Measurements from ENCODE around the gene FREM1. TPM values are rescaled to one million over a fixed set of nuclear protein-coding genes. Genes with fewer than 3 reads are reported as not detected.

The FREM1 gene
- total RNA-seq, 1 donor from 2014 or later, result 57.5 TPM

- Mint-ChIP-seq H3K9me3 (no peaks in the 10 kb centered on the region), H3K27me3 (ENCODE audit: low read depth) (no peaks in the 10 kb centered on the region), H3K4me1 (peaks cover 43% of the 10 kb centered on the region), H3K27ac (ENCODE audit: unreplicated experiment) (peak overlapping the region; percentile 89), H3K36me3 (ENCODE audit: low read depth) (no peaks in the 10 kb centered on the region), H3K4me3 (peak overlapping the region; percentile 21)
- TF ChIP-seq, protein P1, sequence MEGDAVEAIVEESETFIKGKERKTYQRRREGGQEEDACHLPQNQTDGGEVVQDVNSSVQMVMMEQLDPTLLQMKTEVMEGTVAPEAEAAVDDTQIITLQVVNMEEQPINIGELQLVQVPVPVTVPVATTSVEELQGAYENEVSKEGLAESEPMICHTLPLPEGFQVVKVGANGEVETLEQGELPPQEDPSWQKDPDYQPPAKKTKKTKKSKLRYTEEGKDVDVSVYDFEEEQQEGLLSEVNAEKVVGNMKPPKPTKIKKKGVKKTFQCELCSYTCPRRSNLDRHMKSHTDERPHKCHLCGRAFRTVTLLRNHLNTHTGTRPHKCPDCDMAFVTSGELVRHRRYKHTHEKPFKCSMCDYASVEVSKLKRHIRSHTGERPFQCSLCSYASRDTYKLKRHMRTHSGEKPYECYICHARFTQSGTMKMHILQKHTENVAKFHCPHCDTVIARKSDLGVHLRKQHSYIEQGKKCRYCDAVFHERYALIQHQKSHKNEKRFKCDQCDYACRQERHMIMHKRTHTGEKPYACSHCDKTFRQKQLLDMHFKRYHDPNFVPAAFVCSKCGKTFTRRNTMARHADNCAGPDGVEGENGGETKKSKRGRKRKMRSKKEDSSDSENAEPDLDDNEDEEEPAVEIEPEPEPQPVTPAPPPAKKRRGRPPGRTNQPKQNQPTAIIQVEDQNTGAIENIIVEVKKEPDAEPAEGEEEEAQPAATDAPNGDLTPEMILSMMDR (conservative IDR thresholded peaks at IDR 0.05), result no peak
- no peak for DNase-seq (ENCODE audit: low read depth, low spot score)
These were observed 25.0 kb upstream of the FREM1 start for GRCh38 chr9:14935106-14935751.

DNA sequence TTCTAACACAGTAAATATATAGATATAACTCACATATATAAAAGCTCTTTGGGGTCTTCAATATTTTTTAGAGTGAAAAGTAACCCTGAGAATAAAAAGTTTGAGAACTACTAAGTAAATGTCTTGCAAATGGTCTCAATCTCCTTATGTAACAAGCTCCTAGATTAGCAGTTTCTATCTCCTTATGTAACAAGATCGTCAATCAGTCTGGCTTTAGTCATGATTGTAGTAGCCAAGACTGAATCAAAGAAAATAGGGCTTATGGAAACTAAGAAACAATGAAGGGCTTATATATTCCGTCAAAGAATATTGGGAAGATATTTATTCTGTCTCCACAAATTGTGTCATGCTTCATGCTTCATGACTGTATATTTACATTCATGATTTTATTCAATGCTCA, 22.4 kb upstream of the FREM1 start:
- Mint-ChIP-seq H3K27me3 (ENCODE audit: low read depth) (no peaks in the 10 kb centered on the region), H3K4me1 (peaks cover 26% of the 10 kb centered on the region), H3K36me3 (ENCODE audit: low read depth) (no peaks in the 10 kb centered on the region), H3K27ac (ENCODE audit: unreplicated experiment) (no peak overlapping the region), H3K9me3 (peaks cover 2% of the 10 kb centered on the region), H3K4me3 (no peak overlapping the region)
- DNase-seq (ENCODE audit: low read depth, low spot score), result no peak
- TF ChIP-seq, protein P1 (conservative IDR thresholded peaks at IDR 0.05), result no peak

GRCh38 chr9:14932231-14932630, 22.0 kb upstream of the FREM1 start:
- Mint-ChIP-seq H3K9me3 (peaks cover 4% of the 10 kb centered on the region), H3K36me3 (ENCODE audit: low read depth) (no peaks in the 10 kb centered on the region), H3K4me3 (no peak overlapping the region), H3K27ac (ENCODE audit: unreplicated experiment) (no peak overlapping the region), H3K4me1 (peaks cover 24% of the 10 kb centered on the region), H3K27me3 (ENCODE audit: low read depth) (no peaks in the 10 kb centered on the region)
- DNase-seq (ENCODE audit: low read depth, low spot score), result no peak
- TF ChIP-seq, protein P1 (conservative IDR thresholded peaks at IDR 0.05), result no peak

DNA sequence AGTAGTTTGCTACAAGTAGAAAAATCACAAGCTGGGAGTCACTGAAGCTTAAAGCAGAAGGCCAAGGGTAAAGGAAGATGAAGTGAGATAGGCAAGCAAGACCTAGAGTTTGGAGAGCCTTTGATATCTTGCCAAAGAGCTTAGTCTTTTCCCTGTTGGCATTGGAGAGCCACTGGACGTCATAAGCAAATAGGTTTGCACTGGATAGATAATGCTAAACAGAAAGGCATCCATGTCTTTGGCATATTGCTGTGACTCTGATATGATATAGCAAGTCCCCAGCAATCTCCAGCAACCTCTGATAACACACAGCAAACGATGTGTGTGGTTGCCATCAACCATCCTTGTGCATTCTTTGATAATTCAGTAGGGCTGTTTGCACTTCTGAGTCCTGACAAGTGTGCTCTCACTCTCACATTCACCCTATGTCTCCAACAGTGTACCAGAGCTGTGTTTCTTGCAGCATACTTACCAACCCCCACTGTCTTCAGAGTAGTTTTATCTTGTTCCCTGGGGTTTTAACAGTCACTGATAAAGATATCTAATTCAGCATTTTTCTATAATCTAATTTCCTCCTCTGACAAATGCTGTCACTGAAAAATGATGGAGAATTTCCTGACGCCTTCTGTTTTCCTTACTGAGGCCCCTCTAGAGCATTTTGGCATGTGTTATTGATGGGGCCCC, 16.9 kb upstream of the FREM1 start:
- H3K4me3 Mint-ChIP-seq, result no peak overlapping the region
- no peak overlapping the region for H3K27ac Mint-ChIP-seq (ENCODE audit: unreplicated experiment)
- peaks cover 11% of the 10 kb centered on the region for H3K9me3 Mint-ChIP-seq
- DNase-seq (ENCODE audit: low read depth, low spot score), result no peak
- peaks cover 2% of the 10 kb centered on the region for H3K36me3 Mint-ChIP-seq (ENCODE audit: low read depth)
- no peaks in the 10 kb centered on the region for H3K4me1 Mint-ChIP-seq
- no peaks in the 10 kb centered on the region for H3K27me3 Mint-ChIP-seq (ENCODE audit: low read depth)
- TF ChIP-seq, protein P1 (conservative IDR thresholded peaks at IDR 0.05), result no peak

DNA sequence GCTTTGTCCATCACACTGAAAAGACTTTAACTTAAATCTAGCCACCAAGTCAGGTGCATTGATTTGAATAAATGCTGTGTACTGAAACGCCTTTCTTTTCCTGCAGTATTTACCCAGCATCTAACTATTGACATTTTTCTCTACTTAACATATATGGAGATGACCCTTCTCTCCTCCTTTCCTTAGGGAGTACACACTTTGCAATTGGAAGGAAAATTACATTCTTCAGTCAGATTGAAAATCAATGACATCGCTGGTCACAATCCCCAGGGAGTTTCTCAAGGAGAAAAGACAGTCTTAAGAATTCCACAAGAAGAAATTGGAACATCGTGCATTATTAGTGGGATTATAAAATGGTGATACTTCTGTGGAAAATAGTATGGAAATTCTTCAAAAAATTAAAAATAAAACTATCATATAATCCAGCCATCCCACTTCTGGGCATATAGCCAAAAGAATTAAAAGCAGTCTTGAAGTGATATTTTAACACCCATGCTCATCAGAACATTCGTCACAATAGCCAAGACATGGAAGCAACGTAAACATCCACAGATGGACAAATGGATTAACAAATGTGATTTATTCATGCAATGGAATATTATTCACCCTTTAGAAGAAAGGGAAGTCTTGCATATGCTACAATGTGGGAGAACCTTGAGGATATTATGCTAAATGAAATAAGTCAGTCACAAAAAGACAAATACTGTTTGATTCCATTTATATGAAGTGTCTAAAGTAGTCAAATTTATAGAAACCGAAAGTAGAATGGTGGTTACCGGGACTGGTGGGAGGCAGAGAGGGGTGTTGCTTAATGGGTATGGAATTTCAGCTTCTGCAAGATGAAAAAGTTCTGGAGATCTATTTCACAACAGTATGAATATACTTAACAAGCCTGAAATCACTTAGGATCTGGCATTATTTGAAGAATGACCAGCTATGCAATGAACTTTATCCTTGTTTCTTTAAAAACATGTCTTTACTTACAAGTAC, 14.3 kb upstream of the FREM1 start:
- Mint-ChIP-seq H3K27ac (ENCODE audit: unreplicated experiment) (no peak overlapping the region), H3K4me3 (no peak overlapping the region), H3K4me1 (peaks cover 9% of the 10 kb centered on the region), H3K9me3 (peaks cover 14% of the 10 kb centered on the region), H3K27me3 (ENCODE audit: low read depth) (no peaks in the 10 kb centered on the region), H3K36me3 (ENCODE audit: low read depth) (peaks cover 7% of the 10 kb centered on the region)
- TF ChIP-seq, protein P1 (conservative IDR thresholded peaks at IDR 0.05), result no peak
- DNase-seq (ENCODE audit: low read depth, low spot score), result no peak

All from neural crest cell (in vitro differentiated cells).